HepG2 (cell line): ENCODE results near the gene ANKRD13C. TPM values are rescaled to one million over a fixed set of nuclear protein-coding genes. Genes with fewer than 3 reads are reported as not detected.

ENCODE experiments used
- ATAC-seq: fragments of 200-7000 bp; cut with Tn5 transposase; 3 replicates; pipeline ENCODE4 v1.9.1; 2020; ENCODE audit warnings: mild to moderate bottlenecking, moderate library complexity
- BruUV-seq: library from RNA; stranded (reverse); fragments of 400-500 nt; replicated peaks from 2 replicates; lab custom pipeline; 2021; lab: Mats Ljungman, UMichigan
- CTCF ChIA-PET: fragments of 300-600 bp; formaldehyde crosslinking; extraction: SDS; loops from one replicate; lab custom pipeline; 2021; ENCODE audit warnings: low total read pairs, inconsistent platforms, low intra/inter-chr PET ratio; lab: Yijun Ruan, JAX
- POLR2A ChIA-PET: fragments of 350-600 bp; sonication (Branson Sonifier 250); formaldehyde crosslinking; loops from one replicate; lab custom pipeline; 2020; ENCODE audit warnings: antibody characterized with exemption, inconsistent platforms; lab: Yijun Ruan, JAX
- DNase-seq: peaks from one replicate; pipeline ENCODE4 v3.0.0-alpha.2; 2015; ENCODE audit warnings: low spot score
- FAIRE-seq: peaks from 3 replicates; lab custom pipeline; 2011; peaks lifted over from hg19 to GRCh38; lab: Jason Lieb, UNC
- H2AFZ ChIP-seq: one replicate; pipeline ENCODE4 v1.6.1; 2011; ENCODE audit warnings: low read length, inconsistent platforms
- H3K27ac ChIP-seq: fragments of 300-600 bp; 3 replicates; pipeline ENCODE4 v1.8.0; 2011; ENCODE audit warnings: mixed run types, mild to moderate bottlenecking, mixed read lengths, low read length, inconsistent platforms; ENCODE audit not compliant: insufficient read depth; ENCODE audit errors: extremely low read length
- H3K27me3 ChIP-seq, 2 experiments: fragments of 200-600 bp in 1 of 2; 2 replicates in 1 of 2; 3 replicates in 1 of 2; pipeline versions ENCODE4 v1.6.0 to v1.8.0; 2011; ENCODE audit warnings: low read length in 2 of 2, mild to moderate bottlenecking in 2 of 2, moderate library complexity in 2 of 2, inconsistent platforms in 1 of 2; ENCODE audit not compliant: insufficient read depth in 2 of 2, control insufficient read depth in 1 of 2
- H3K36me3 ChIP-seq, 2 experiments: fragments of 200-600 bp in 1 of 2; replicated peaks in 1 of 2; 2 replicates in 1 of 2; 3 replicates in 1 of 2; pipeline versions ENCODE4 v1.5.1 to v1.8.0; 2011; ENCODE audit warnings: low read length in 2 of 2, inconsistent platforms in 1 of 2; ENCODE audit not compliant: insufficient read depth in 2 of 2, control insufficient read depth in 1 of 2
- H3K4me1 ChIP-seq: 2 replicates; pipeline ENCODE4 v1.5.1; 2012; ENCODE audit warnings: low read length, inconsistent platforms; ENCODE audit not compliant: insufficient read depth
- H3K4me2 ChIP-seq: 2 replicates; pipeline ENCODE4 v1.6.0; 2011; ENCODE audit warnings: low read depth, low read length, inconsistent platforms
- H3K4me3 ChIP-seq, 3 experiments: fragments of 200-600 bp in 1 of 3; sonication (generic), shearing (Covaris generic) in 1 of 3; replicated peaks in 1 of 3; 2 replicates each; pipeline ENCODE4 v1.5.1; 2011 to 2016; ENCODE audit warnings: low read length in 3 of 3, inconsistent platforms in 2 of 3, low read depth in 2 of 3, mild to moderate bottlenecking in 2 of 3, control low read depth in 1 of 3, mixed read lengths in 1 of 3; ENCODE audit not compliant: insufficient read depth in 1 of 3
- H3K79me2 ChIP-seq: one replicate; pipeline ENCODE4 v1.6.1; 2011; ENCODE audit warnings: low read length, inconsistent platforms; ENCODE audit not compliant: insufficient read depth
- H3K9ac ChIP-seq: 2 replicates; pipeline ENCODE4 v1.6.0; 2011; ENCODE audit warnings: mild to moderate bottlenecking, low read depth, low read length, inconsistent platforms; ENCODE audit not compliant: insufficient read depth
- H3K9me3 ChIP-seq: 2 replicates; pipeline ENCODE4 v1.5.1; 2012; ENCODE audit warnings: mild to moderate bottlenecking, low read length
- H4K20me1 ChIP-seq: 2 replicates; pipeline ENCODE4 v1.6.0; 2011; ENCODE audit warnings: inconsistent platforms, mild to moderate bottlenecking, low read length, moderate library complexity; ENCODE audit not compliant: insufficient read depth
- MBNL3 ChIP-seq: fragments of 250-450 bp; sonication (Bioruptor Pico); conservative IDR thresholded peaks from 2 replicates; pipeline ENCODE4 v1.8.0; 2022; ENCODE audit warnings: mild to moderate bottlenecking, inconsistent platforms
- NFE2L2 ChIP-seq: fragments of 150-350 bp; IDR thresholded peaks from 2 replicates; pipeline ENCODE4 v1.6.1; 2014; ENCODE audit warnings: low read length
- NFYC ChIP-seq: IDR thresholded peaks from 2 replicates; pipeline ENCODE4 v1.6.1; 2016; ENCODE audit warnings: missing genetic modification reagents, missing compliant biosample characterization
- NRL ChIP-seq: sonication (generic); formaldehyde crosslinking; IDR thresholded peaks from 2 replicates; pipeline ENCODE4 v1.5.0; 2020; ENCODE audit warnings: missing genetic modification reagents, mild to moderate bottlenecking, moderate library complexity, borderline replicate concordance
- PHF21A ChIP-seq: sonication (generic); formaldehyde crosslinking; IDR thresholded peaks from 2 replicates; pipeline ENCODE4 v1.5.0; 2020; ENCODE audit warnings: mild to moderate bottlenecking, missing genetic modification reagents
- SALL1 ChIP-seq: sonication (generic); formaldehyde crosslinking; IDR thresholded peaks from 2 replicates; pipeline ENCODE4 v1.8.0; 2022; ENCODE audit warnings: mild to moderate bottlenecking, missing genetic modification reagents
- TRIM24 ChIP-seq: sonication (generic); formaldehyde crosslinking; IDR thresholded peaks from 2 replicates; pipeline ENCODE4 v1.8.0; 2022; ENCODE audit warnings: mild to moderate bottlenecking, missing genetic modification reagents
- ZBTB1 ChIP-seq: sonication (generic); formaldehyde crosslinking; IDR thresholded peaks from 2 replicates; pipeline ENCODE4 v1.4.0; 2020; ENCODE audit warnings: missing genetic modification reagents, borderline replicate concordance
- ZBTB8A ChIP-seq: sonication (generic); formaldehyde crosslinking; IDR thresholded peaks from 2 replicates; pipeline ENCODE4 v1.4.0; 2020; ENCODE audit warnings: mild to moderate bottlenecking, low read depth, missing genetic modification reagents, borderline replicate concordance
- in situ Hi-C: cut with HindIII; loops from 2 replicates; pipeline ENCODE4 v1.10.0; 2017; ENCODE audit warnings: low pct_unique_long_range_greater_than_20kb; ENCODE audit not compliant: extremely low pct_ligation_motif_present
- intact Hi-C: fragments of 100-400 bp; cut with micrococcal nuclease; formaldehyde crosslinking; loops from one replicate; pipeline ENCODE4 v1.10.0; 2022; ENCODE audit not compliant: unreplicated experiment
- polyA plus RNA-seq, 8 experiments: library from polyadenylated mRNA; depleted of rRNA in 3 of 8; stranded (reverse) in 7 of 8; unstranded in 1 of 8; fragments of >200 nt; fragmentation: Illumina TruSeq in 4 of 8; extraction: Trizol in 4 of 8; gene quantifications; 2 replicates each; pipeline versions ENCODE4 v1.2.1 to v1.2.3, GENCODE V29; 2011 to 2016; ENCODE audit warnings: low read depth in 4 of 8, missing spikeins in 1 of 8, mixed read lengths in 1 of 8; ENCODE audit not compliant: insufficient read depth in 1 of 8
- total RNA-seq, 5 experiments: library from RNA; depleted of rRNA; stranded (reverse); fragments of >200 nt; fragmentation: Illumina TruSeq; extraction: Trizol; gene quantifications; 2 replicates each; pipeline ENCODE4 v1.2.3, GENCODE V29; 2016; ENCODE audit warnings: low read depth in 1 of 5
- TF ChIP-seq, protein P1 (sequence below): sonication (generic); formaldehyde crosslinking; IDR thresholded peaks from 2 replicates; pipeline ENCODE4 v1.5.1; 2020; ENCODE audit warnings: mild to moderate bottlenecking, moderate library complexity, missing genetic modification reagents

ANKRD13C gene
- total and polyA plus RNA-seq, 2 of the 13 experiments (the other 11 are each of a cell fraction or from before 2014, with no cell fraction given): 6.2 to 17.6 TPM

DNA sequence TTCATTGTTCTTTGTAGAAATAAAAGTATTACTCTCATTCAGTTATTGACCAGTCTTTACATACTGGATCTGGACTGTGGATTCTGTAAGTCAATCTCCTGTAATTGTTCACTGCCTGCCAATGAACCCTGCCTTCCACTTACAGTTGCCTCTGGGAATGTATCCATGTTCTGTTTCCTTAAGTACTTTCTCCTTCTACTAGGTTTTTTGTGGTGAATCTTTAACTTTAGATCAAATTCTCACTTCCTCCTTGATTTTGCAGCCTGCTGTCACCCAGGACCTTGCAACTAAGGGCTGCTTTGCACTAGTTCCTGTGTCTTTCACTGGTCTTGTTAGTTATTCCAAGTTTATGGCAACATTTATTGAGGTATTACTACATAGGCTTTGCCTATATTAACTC is 28.2 kb upstream of the ANKRD13C start:
- Histone ChIP-seq H3K27ac (no peak overlapping the region), H3K36me3 (no peaks in the 10 kb centered on the region), H4K20me1 (no peaks in the 10 kb centered on the region), H3K4me2 (no peak overlapping the region), H3K9ac (no peak overlapping the region), H3K4me1 (no peaks in the 10 kb centered on the region), H3K9me3 (no peaks in the 10 kb centered on the region), H3K79me2 (no peaks in the 10 kb centered on the region), H3K4me3 (no peak overlapping the region), H2AFZ (no peak overlapping the region), H3K27me3 (no peaks in the 10 kb centered on the region; a peak in 2 of 5 replicates)
- ATAC-seq (no peak), DNase-seq (no peak), FAIRE-seq (no peak)
- ChIA-PET POLR2A (no interaction called here), CTCF (no interaction called here)
- intact Hi-C loops: no loop called here
- BruUV-seq: no TSS peak
- in situ Hi-C loops: no loop called here
- TF ChIP-seq NRL (CRISPR knock-in tag): no peak
- no peak for TF ChIP-seq TRIM24 (CRISPR knock-in tag)
- TF ChIP-seq PHF21A (CRISPR knock-in tag): no peak
- no peak for TF ChIP-seq ZBTB1 (CRISPR knock-in tag)
- TF ChIP-seq NFE2L2: no peak
- TF ChIP-seq ZBTB8A (CRISPR knock-in tag): no peak
- TF ChIP-seq SALL1 (CRISPR knock-in tag): no peak
- TF ChIP-seq MBNL3: no peak
- no peak for TF ChIP-seq NFYC
- TF ChIP-seq, protein P1, sequence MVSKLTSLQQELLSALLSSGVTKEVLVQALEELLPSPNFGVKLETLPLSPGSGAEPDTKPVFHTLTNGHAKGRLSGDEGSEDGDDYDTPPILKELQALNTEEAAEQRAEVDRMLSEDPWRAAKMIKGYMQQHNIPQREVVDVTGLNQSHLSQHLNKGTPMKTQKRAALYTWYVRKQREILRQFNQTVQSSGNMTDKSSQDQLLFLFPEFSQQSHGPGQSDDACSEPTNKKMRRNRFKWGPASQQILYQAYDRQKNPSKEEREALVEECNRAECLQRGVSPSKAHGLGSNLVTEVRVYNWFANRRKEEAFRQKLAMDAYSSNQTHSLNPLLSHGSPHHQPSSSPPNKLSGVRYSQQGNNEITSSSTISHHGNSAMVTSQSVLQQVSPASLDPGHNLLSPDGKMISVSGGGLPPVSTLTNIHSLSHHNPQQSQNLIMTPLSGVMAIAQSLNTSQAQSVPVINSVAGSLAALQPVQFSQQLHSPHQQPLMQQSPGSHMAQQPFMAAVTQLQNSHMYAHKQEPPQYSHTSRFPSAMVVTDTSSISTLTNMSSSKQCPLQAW: no peak
- TF ChIP-seq, all 625 proteins: peak for 0
